ENCODE measurements around the gene ZNF487. TPM values are rescaled to one million over a fixed set of nuclear protein-coding genes. Genes with fewer than 3 reads are reported as not detected.

ZNF487 gene
- total and polyA plus RNA-seq, 2 of the 13 experiments (the other 11 are each of a cell fraction or from before 2014, with no cell fraction given): 7.4 to 8.8 TPM

- TF ChIP-seq SP1 (IDR thresholded peaks at IDR 0.05): no peak
- TF ChIP-seq SP1 (CRISPR knock-in tag; IDR thresholded peaks at IDR 0.05): peak; percentile 79
- no peak for TF ChIP-seq ZNF282 (IDR thresholded peaks at IDR 0.05; ENCODE audit: partially characterized antibody)
- TF ChIP-seq PRDM15 (CRISPR knock-in tag; IDR thresholded peaks at IDR 0.05): peak; percentile 65
- peak; percentile 53; the same call in 1 of the 2 replicates for TF ChIP-seq MAFG (CRISPR knock-in tag; IDR thresholded peaks at IDR 0.05)
- TF ChIP-seq ZFP41 (CRISPR knock-in tag; IDR thresholded peaks at IDR 0.05; ENCODE audit: borderline replicate concordance): peak; percentile 94; the same call in 1 of the 2 replicates
- peak; percentile 74 for TF ChIP-seq ZEB1 (IDR thresholded peaks at IDR 0.05; ENCODE audit: insufficient replicate concordance, low read depth)
- peak; percentile 46 for TF ChIP-seq POGZ (CRISPR knock-in tag; IDR thresholded peaks at IDR 0.05)
- TF ChIP-seq, protein P1, sequence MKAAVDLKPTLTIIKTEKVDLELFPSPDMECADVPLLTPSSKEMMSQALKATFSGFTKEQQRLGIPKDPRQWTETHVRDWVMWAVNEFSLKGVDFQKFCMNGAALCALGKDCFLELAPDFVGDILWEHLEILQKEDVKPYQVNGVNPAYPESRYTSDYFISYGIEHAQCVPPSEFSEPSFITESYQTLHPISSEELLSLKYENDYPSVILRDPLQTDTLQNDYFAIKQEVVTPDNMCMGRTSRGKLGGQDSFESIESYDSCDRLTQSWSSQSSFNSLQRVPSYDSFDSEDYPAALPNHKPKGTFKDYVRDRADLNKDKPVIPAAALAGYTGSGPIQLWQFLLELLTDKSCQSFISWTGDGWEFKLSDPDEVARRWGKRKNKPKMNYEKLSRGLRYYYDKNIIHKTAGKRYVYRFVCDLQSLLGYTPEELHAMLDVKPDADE (CRISPR knock-in tag; IDR thresholded peaks at IDR 0.05): peak; percentile 64; the same call in 1 of the 2 replicates
- TF ChIP-seq, protein P2, sequence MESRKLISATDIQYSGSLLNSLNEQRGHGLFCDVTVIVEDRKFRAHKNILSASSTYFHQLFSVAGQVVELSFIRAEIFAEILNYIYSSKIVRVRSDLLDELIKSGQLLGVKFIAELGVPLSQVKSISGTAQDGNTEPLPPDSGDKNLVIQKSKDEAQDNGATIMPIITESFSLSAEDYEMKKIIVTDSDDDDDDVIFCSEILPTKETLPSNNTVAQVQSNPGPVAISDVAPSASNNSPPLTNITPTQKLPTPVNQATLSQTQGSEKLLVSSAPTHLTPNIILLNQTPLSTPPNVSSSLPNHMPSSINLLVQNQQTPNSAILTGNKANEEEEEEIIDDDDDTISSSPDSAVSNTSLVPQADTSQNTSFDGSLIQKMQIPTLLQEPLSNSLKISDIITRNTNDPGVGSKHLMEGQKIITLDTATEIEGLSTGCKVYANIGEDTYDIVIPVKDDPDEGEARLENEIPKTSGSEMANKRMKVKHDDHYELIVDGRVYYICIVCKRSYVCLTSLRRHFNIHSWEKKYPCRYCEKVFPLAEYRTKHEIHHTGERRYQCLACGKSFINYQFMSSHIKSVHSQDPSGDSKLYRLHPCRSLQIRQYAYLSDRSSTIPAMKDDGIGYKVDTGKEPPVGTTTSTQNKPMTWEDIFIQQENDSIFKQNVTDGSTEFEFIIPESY (CRISPR knock-in tag; IDR thresholded peaks at IDR 0.05): peak; percentile 4; the same call in 1 of the 2 replicates
- no peak; the same call in 1 of the 2 replicates for TF ChIP-seq MAF1 (CRISPR knock-in tag; IDR thresholded peaks at IDR 0.05; ENCODE audit: borderline replicate concordance)
- TF ChIP-seq LCORL (IDR thresholded peaks at IDR 0.05): no peak
- TF ChIP-seq LCORL (CRISPR knock-in tag; IDR thresholded peaks at IDR 0.05): peak; percentile 51; the same call in 1 of the 2 replicates
- no peak for TF ChIP-seq SMAD3 (CRISPR knock-in tag; IDR thresholded peaks at IDR 0.05)
- TF ChIP-seq ZNF558 (CRISPR knock-in tag; IDR thresholded peaks at IDR 0.05; ENCODE audit: borderline replicate concordance): peak; percentile 20; the same call in 1 of the 2 replicates
- no peak; the same call in 1 of the 2 replicates for TF ChIP-seq ZNF564 (CRISPR knock-in tag; IDR thresholded peaks at IDR 0.05)
- TF ChIP-seq ATF3 (CRISPR knock-in tag; IDR thresholded peaks at IDR 0.05): peak; percentile 23; the same call in 1 of the 2 replicates
- no peak for TF ChIP-seq MIXL1 (CRISPR knock-in tag; IDR thresholded peaks at IDR 0.05)
- TF ChIP-seq ZNF75D (CRISPR knock-in tag; IDR thresholded peaks at IDR 0.05; ENCODE audit: borderline replicate concordance): no peak
- TF ChIP-seq, protein P3, sequence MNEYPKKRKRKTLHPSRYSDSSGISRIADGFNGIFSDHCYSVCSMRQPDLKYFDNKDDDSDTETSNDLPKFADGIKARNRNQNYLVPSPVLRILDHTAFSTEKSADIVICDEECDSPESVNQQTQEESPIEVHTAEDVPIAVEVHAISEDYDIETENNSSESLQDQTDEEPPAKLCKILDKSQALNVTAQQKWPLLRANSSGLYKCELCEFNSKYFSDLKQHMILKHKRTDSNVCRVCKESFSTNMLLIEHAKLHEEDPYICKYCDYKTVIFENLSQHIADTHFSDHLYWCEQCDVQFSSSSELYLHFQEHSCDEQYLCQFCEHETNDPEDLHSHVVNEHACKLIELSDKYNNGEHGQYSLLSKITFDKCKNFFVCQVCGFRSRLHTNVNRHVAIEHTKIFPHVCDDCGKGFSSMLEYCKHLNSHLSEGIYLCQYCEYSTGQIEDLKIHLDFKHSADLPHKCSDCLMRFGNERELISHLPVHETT (CRISPR knock-in tag; conservative IDR thresholded peaks at IDR 0.05): peak; percentile 56
- TF ChIP-seq ZNF747 (CRISPR knock-in tag; IDR thresholded peaks at IDR 0.05; ENCODE audit: borderline replicate concordance): peak; percentile 66; the same call in 1 of the 2 replicates
These were observed 28.1 kb upstream of the ZNF487 start, which contains the start of gene HNRNPF (continued) for GRCh38 chr10:43408710-43409384.

Data from HepG2 (cell line).